HEK293 (cell line): ENCODE results near the gene METTL6.
A peak's percentile ranks its signal among the peaks of the same experiment; 100 is the strongest.
"Not testable (repeated sequence)": the region's sequence is repeated elsewhere in the genome, so short reads cannot be mapped to it uniquely, and the experiment has no call there.

ENCODE experiments used
- CTCF ChIA-PET: fragments of 350-600 bp; formaldehyde crosslinking; extraction: SDS; loops from one replicate; lab custom pipeline; 2021; ENCODE audit warnings: antibody characterized with exemption; lab: Yijun Ruan, JAX
- POLR2A ChIA-PET: fragments of 300-600 bp; formaldehyde crosslinking; extraction: SDS; loops from one replicate; lab custom pipeline; 2020; ENCODE audit warnings: antibody characterized with exemption, inconsistent platforms; lab: Yijun Ruan, JAX
- H3K27ac ChIP-seq: fragments of 200-500 bp; sonication (Bioruptor generic); 2 replicates; pipeline ENCODE4 v1.5.1; 2014; ENCODE audit warnings: low read depth, low read length, control low read depth, inconsistent platforms; ENCODE audit errors: extremely low read depth
- H3K36me3 ChIP-seq, 2 experiments: fragments of 200-500 bp in 1 of 2; sonication (Bioruptor generic) in 1 of 2; 1 replicate in 1 of 2; 2 replicates in 1 of 2; pipeline ENCODE4 v1.5.1; 2014 to 2017; ENCODE audit warnings: inconsistent platforms in 2 of 2, low read length in 2 of 2; ENCODE audit not compliant: control insufficient read depth in 2 of 2, insufficient read depth in 1 of 2
- H3K4me1 ChIP-seq: fragments of 200-500 bp; sonication (Bioruptor generic); 2 replicates; pipeline ENCODE4 v1.5.1; 2014; ENCODE audit warnings: mild to moderate bottlenecking, low read length, inconsistent platforms; ENCODE audit not compliant: control insufficient read depth, insufficient read depth
- H3K4me3 ChIP-seq: 2 replicates; pipeline ENCODE4 v1.5.1; 2011; ENCODE audit warnings: low read depth, mild to moderate bottlenecking, control low read depth, low read length, moderate library complexity
- H3K9me3 ChIP-seq: fragments of 200-500 bp; sonication (Bioruptor generic); 2 replicates; pipeline ENCODE4 v1.5.1; 2014; ENCODE audit warnings: low read depth, low read length, inconsistent platforms; ENCODE audit not compliant: control insufficient read depth, insufficient read depth
- FEZF1 ChIP-seq: fragments of 450-650 bp; formaldehyde crosslinking; IDR thresholded peaks from 2 replicates; pipeline ENCODE4 v1.5.1; 2016; ENCODE audit warnings: missing biosample characterization, missing genetic modification characterization
- GLIS1 ChIP-seq: fragments of 450-650 bp; formaldehyde crosslinking; IDR thresholded peaks from 2 replicates; pipeline ENCODE4 v1.5.1; 2016; ENCODE audit warnings: missing biosample characterization, missing genetic modification characterization
- OSR2 ChIP-seq: fragments of 450-650 bp; formaldehyde crosslinking; IDR thresholded peaks from 2 replicates; pipeline ENCODE4 v1.5.1; 2016; ENCODE audit warnings: missing biosample characterization, missing genetic modification characterization
- SCRT2 ChIP-seq: fragments of 450-650 bp; formaldehyde crosslinking; IDR thresholded peaks from 2 replicates; pipeline ENCODE4 v1.5.1; 2016; ENCODE audit warnings: missing biosample characterization, missing genetic modification characterization
- TCF7L2 ChIP-seq: IDR thresholded peaks from 2 replicates; pipeline ENCODE4 v1.6.1; 2011; ENCODE audit warnings: low read depth, mild to moderate bottlenecking, inconsistent platforms, low read length, moderate library complexity, borderline replicate concordance
- TRIM28 ChIP-seq: IDR thresholded peaks from 2 replicates; pipeline ENCODE4 v1.6.1; 2011; ENCODE audit warnings: low read length, control low read depth, borderline replicate concordance
- ZBTB17 ChIP-seq: fragments of 450-650 bp; formaldehyde crosslinking; IDR thresholded peaks from 2 replicates; pipeline ENCODE4 v1.5.1; 2016; ENCODE audit warnings: missing biosample characterization, missing genetic modification characterization
- ZBTB20 ChIP-seq: fragments of 450-650 bp; formaldehyde crosslinking; IDR thresholded peaks from 2 replicates; pipeline ENCODE4 v1.5.1; 2016; ENCODE audit warnings: missing biosample characterization, missing genetic modification characterization
- ZBTB8A ChIP-seq: fragments of 450-650 bp; formaldehyde crosslinking; IDR thresholded peaks from 2 replicates; pipeline ENCODE4 v1.5.1; 2016; ENCODE audit warnings: missing biosample characterization, missing genetic modification characterization
- ZNF366 ChIP-seq: fragments of 450-650 bp; formaldehyde crosslinking; conservative IDR thresholded peaks from 2 replicates; pipeline ENCODE4 v1.5.1; 2016; ENCODE audit warnings: missing biosample characterization, missing genetic modification characterization
- ZNF571 ChIP-seq: fragments of 450-650 bp; formaldehyde crosslinking; IDR thresholded peaks from 2 replicates; pipeline ENCODE4 v1.5.0; 2017; ENCODE audit warnings: missing biosample characterization, missing genetic modification characterization
- ZNF596 ChIP-seq: fragments of 450-650 bp; IDR thresholded peaks from 2 replicates; pipeline ENCODE4 v1.5.0; 2018; ENCODE audit warnings: missing biosample characterization, mild to moderate bottlenecking, missing genetic modification characterization, moderate library complexity
- ZNF654 ChIP-seq: fragments of 450-650 bp; formaldehyde crosslinking; IDR thresholded peaks from 2 replicates; pipeline ENCODE4 v1.5.1; 2016; ENCODE audit warnings: low read depth, missing biosample characterization, missing genetic modification characterization
- TF ChIP-seq, protein P1 (sequence below): fragments of 450-650 bp; formaldehyde crosslinking; IDR thresholded peaks from 2 replicates; pipeline ENCODE4 v1.5.1; 2016; ENCODE audit warnings: missing biosample characterization, missing genetic modification characterization, borderline replicate concordance
- TF ChIP-seq, protein P2 (sequence below): fragments of 450-650 bp; formaldehyde crosslinking; conservative IDR thresholded peaks from 2 replicates; pipeline ENCODE4 v1.5.1; 2016; ENCODE audit warnings: low read depth, missing biosample characterization, missing genetic modification characterization
- TF ChIP-seq, protein P3 (sequence below): fragments of 450-650 bp; formaldehyde crosslinking; IDR thresholded peaks from 2 replicates; pipeline ENCODE4 v1.5.1; 2017; ENCODE audit warnings: missing biosample characterization, missing genetic modification characterization
- TF ChIP-seq, protein P4 (sequence below): fragments of 450-650 bp; formaldehyde crosslinking; IDR thresholded peaks from 2 replicates; pipeline ENCODE4 v1.5.1; 2016; ENCODE audit warnings: missing biosample characterization, missing genetic modification characterization
- TF ChIP-seq, protein P5 (sequence below): fragments of 450-650 bp; formaldehyde crosslinking; IDR thresholded peaks from 2 replicates; pipeline ENCODE4 v1.5.1; 2016; ENCODE audit warnings: missing biosample characterization, missing genetic modification characterization

The METTL6 gene

DNA sequence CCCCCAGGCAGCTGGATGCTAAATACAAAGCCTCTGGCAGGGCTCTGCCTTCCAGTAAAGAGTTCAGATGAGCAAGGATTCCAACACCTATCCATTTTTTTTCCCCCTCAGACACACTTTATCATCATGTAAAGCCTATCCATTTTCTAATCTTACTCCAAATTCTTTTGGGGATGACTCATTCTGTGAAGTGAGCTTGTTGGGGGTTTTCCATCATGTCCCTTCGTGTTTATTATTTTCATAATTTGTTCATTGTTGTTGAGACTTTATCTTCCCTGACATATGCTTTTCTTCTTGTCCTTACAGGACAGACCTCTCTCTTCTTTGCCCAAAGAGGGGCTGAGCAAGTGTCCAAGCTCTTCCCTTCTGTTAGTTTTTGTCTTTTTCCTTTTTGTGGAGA lies 60.3 kb downstream of the METTL6 start:
- TF ChIP-seq ZNF654 (tag by site-specific recombination), result no peak
- TF ChIP-seq ZBTB20 (tag by site-specific recombination), result peak; percentile 32; the same call in 1 of the 2 replicates
- TF ChIP-seq, protein P1, sequence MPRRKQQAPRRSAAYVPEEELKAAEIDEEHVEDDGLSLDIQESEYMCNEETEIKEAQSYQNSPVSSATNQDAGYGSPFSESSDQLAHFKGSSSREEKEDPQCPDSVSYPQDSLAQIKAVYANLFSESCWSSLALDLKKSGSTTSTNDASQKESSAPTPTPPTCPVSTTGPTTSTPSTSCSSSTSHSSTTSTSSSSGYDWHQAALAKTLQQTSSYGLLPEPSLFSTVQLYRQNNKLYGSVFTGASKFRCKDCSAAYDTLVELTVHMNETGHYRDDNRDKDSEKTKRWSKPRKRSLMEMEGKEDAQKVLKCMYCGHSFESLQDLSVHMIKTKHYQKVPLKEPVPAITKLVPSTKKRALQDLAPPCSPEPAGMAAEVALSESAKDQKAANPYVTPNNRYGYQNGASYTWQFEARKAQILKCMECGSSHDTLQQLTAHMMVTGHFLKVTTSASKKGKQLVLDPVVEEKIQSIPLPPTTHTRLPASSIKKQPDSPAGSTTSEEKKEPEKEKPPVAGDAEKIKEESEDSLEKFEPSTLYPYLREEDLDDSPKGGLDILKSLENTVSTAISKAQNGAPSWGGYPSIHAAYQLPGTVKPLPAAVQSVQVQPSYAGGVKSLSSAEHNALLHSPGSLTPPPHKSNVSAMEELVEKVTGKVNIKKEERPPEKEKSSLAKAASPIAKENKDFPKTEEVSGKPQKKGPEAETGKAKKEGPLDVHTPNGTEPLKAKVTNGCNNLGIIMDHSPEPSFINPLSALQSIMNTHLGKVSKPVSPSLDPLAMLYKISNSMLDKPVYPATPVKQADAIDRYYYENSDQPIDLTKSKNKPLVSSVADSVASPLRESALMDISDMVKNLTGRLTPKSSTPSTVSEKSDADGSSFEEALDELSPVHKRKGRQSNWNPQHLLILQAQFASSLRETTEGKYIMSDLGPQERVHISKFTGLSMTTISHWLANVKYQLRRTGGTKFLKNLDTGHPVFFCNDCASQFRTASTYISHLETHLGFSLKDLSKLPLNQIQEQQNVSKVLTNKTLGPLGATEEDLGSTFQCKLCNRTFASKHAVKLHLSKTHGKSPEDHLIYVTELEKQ (tag by site-specific recombination), result no peak
- TF ChIP-seq, protein P2, sequence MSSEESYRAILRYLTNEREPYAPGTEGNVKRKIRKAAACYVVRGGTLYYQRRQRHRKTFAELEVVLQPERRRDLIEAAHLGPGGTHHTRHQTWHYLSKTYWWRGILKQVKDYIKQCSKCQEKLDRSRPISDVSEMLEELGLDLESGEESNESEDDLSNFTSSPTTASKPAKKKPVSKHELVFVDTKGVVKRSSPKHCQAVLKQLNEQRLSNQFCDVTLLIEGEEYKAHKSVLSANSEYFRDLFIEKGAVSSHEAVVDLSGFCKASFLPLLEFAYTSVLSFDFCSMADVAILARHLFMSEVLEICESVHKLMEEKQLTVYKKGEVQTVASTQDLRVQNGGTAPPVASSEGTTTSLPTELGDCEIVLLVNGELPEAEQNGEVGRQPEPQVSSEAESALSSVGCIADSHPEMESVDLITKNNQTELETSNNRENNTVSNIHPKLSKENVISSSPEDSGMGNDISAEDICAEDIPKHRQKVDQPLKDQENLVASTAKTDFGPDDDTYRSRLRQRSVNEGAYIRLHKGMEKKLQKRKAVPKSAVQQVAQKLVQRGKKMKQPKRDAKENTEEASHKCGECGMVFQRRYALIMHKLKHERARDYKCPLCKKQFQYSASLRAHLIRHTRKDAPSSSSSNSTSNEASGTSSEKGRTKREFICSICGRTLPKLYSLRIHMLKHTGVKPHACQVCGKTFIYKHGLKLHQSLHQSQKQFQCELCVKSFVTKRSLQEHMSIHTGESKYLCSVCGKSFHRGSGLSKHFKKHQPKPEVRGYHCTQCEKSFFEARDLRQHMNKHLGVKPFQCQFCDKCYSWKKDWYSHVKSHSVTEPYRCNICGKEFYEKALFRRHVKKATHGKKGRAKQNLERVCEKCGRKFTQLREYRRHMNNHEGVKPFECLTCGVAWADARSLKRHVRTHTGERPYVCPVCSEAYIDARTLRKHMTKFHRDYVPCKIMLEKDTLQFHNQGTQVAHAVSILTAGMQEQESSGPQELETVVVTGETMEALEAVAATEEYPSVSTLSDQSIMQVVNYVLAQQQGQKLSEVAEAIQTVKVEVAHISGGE (tag by site-specific recombination), result no peak
- no peak for TF ChIP-seq ZNF571 (tag by site-specific recombination)
- Histone ChIP-seq H3K36me3 (no peaks in the 10 kb centered on the region), H3K4me1 (no peaks in the 10 kb centered on the region; the same call in 1 of the 2 replicates), H3K27ac (no peak overlapping the region), H3K4me3 (no peak overlapping the region), H3K9me3 (no peaks in the 10 kb centered on the region)
- CTCF ChIA-PET, result interaction anchor here (0.7 to 2.7 kb wide), 5 partner anchors 11 to 260 kb away, joined by 3 to 10 read pairs (median 3); no protein-coding TSS in a partner anchor
- POLR2A ChIA-PET, result no interaction called here

DNA sequence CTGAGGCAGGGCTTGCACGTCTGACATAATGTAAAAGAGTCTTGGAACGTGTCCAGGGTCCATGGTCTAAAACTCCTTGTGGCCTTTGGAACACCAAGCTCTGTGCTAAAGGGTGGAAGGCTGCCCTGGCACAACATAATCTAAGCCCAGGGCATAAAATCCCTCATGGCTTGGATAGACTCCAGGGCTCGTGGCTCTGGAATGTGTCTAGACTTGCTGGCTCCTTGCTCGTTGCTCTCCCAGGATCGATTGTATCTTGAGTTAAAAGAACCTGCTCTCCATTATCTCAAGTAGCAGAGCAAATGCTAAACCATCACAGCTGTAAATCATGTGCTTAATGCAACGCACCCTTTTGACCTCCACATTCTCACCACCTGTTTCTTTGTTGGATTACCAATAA lies 63.3 kb downstream of the METTL6 start:
- H3K36me3 ChIP-seq, H3K4me3 ChIP-seq: not testable (repeated sequence)
- CTCF ChIA-PET, result interaction anchor here (0.6 to 0.8 kb wide), 3 partner anchors 17 to 47 kb away, joined by 3 read pairs; partner anchors contain the start of gene SH3BP5
- TF ChIP-seq, protein P3, sequence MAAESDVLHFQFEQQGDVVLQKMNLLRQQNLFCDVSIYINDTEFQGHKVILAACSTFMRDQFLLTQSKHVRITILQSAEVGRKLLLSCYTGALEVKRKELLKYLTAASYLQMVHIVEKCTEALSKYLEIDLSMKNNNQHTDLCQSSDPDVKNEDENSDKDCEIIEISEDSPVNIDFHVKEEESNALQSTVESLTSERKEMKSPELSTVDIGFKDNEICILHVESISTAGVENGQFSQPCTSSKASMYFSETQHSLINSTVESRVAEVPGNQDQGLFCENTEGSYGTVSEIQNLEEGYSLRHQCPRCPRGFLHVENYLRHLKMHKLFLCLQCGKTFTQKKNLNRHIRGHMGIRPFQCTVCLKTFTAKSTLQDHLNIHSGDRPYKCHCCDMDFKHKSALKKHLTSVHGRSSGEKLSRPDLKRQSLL (tag by site-specific recombination), result peak; percentile 64; the same call in 1 of the 2 replicates
- TF ChIP-seq ZBTB8A (tag by site-specific recombination), result 0 out of 2 replicates have a peak, but pooled peaks have one; percentile 6
- peak; percentile 31; the same call in 1 of the 2 replicates for TF ChIP-seq ZNF366
- peak; percentile 58 for TF ChIP-seq FEZF1
- TF ChIP-seq SCRT2 (tag by site-specific recombination), result 0 out of 2 replicates have a peak, but pooled peaks have one; percentile 16
- peak; percentile 80; the same call in 1 of the 2 replicates for TF ChIP-seq TRIM28
- peak; percentile 71 for TF ChIP-seq TCF7L2
- peak; percentile 62 for TF ChIP-seq ZBTB17 (tag by site-specific recombination)
- TF ChIP-seq OSR2 (tag by site-specific recombination), result peak; percentile 27; the same call in 1 of the 2 replicates
- TF ChIP-seq, protein P4, sequence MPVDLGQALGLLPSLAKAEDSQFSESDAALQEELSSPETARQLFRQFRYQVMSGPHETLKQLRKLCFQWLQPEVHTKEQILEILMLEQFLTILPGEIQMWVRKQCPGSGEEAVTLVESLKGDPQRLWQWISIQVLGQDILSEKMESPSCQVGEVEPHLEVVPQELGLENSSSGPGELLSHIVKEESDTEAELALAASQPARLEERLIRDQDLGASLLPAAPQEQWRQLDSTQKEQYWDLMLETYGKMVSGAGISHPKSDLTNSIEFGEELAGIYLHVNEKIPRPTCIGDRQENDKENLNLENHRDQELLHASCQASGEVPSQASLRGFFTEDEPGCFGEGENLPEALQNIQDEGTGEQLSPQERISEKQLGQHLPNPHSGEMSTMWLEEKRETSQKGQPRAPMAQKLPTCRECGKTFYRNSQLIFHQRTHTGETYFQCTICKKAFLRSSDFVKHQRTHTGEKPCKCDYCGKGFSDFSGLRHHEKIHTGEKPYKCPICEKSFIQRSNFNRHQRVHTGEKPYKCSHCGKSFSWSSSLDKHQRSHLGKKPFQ, result 0 out of 2 replicates have a peak, but pooled peaks have one; percentile 26
- 0 out of 2 replicates have a peak, but pooled peaks have one; percentile 12 for TF ChIP-seq ZNF596 (tag by site-specific recombination)
- TF ChIP-seq, protein P5, sequence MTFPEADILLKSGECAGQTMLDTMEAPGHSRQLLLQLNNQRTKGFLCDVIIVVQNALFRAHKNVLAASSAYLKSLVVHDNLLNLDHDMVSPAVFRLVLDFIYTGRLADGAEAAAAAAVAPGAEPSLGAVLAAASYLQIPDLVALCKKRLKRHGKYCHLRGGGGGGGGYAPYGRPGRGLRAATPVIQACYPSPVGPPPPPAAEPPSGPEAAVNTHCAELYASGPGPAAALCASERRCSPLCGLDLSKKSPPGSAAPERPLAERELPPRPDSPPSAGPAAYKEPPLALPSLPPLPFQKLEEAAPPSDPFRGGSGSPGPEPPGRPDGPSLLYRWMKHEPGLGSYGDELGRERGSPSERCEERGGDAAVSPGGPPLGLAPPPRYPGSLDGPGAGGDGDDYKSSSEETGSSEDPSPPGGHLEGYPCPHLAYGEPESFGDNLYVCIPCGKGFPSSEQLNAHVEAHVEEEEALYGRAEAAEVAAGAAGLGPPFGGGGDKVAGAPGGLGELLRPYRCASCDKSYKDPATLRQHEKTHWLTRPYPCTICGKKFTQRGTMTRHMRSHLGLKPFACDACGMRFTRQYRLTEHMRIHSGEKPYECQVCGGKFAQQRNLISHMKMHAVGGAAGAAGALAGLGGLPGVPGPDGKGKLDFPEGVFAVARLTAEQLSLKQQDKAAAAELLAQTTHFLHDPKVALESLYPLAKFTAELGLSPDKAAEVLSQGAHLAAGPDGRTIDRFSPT (tag by site-specific recombination), result peak; percentile 78
- TF ChIP-seq GLIS1 (tag by site-specific recombination), result peak; percentile 57
- TF ChIP-seq, all 188 proteins: peak for 13; not testable (repeated sequence) for 175
- H3K9me3 ChIP-seq, H3K4me1 ChIP-seq, H3K27ac ChIP-seq: not testable (repeated sequence)
- POLR2A ChIA-PET, result interaction anchor here (1.0 kb wide), 1 partner anchor 31 kb away, joined by 3 read pairs; the partner anchor contains the start of gene SH3BP5
